Measurements from ENCODE around the gene CHST7.

CHST7 gene

DNA sequence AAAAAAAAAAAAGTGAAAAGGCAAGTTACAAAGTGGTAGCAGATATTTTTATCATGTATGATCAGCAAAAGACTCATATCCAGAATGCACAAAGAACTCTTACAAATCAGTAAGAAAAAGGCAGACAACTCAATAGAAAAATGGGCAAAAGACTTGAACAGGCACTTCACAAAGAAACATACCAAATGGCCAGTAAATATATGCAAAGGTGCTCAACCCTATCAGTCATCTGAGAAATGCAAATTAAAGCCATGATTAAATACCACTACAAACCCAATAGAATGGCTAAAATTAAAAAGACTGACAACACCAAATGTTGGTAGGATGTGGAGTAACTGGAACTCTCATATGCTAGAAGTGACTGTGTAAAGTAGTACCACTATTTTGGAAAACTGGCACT, 45.4 kb downstream of the CHST7 start:
- in situ Hi-C loops (cut with HindIII; ENCODE audit: low sequenced_read_pairs): no loop called here
- no peak for DNase-seq (ENCODE audit: low read depth)
- no peak overlapping the region for H3K4me3 ChIP-seq (ENCODE audit: low read depth, low read length)
- TF ChIP-seq, protein P1, sequence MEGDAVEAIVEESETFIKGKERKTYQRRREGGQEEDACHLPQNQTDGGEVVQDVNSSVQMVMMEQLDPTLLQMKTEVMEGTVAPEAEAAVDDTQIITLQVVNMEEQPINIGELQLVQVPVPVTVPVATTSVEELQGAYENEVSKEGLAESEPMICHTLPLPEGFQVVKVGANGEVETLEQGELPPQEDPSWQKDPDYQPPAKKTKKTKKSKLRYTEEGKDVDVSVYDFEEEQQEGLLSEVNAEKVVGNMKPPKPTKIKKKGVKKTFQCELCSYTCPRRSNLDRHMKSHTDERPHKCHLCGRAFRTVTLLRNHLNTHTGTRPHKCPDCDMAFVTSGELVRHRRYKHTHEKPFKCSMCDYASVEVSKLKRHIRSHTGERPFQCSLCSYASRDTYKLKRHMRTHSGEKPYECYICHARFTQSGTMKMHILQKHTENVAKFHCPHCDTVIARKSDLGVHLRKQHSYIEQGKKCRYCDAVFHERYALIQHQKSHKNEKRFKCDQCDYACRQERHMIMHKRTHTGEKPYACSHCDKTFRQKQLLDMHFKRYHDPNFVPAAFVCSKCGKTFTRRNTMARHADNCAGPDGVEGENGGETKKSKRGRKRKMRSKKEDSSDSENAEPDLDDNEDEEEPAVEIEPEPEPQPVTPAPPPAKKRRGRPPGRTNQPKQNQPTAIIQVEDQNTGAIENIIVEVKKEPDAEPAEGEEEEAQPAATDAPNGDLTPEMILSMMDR (IDR thresholded peaks at IDR 0.05; ENCODE audit: low read depth, low read length, missing control alignments): no peak

DNA sequence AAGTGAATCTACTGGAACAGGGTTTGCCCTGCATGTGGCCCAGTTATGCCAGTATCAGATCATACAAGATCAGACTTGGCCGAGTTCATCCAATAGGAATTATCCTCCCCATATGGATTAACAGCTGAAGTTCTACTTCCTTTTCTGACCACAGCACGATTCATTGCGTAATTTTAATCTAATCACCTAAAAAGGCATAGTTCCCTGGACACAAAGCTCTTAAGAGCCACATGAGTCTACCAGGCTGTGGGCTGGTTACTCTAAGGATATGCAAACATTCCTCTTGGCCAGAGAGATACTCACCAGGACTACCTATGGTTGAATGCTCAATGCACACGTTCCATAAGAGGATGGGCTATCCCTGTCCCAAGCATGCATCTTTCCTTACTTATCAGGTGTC, 46.9 kb downstream of the CHST7 start:
- no peak for DNase-seq (ENCODE audit: low read depth)
- TF ChIP-seq, protein P1 (IDR thresholded peaks at IDR 0.05; ENCODE audit: low read depth, low read length, missing control alignments): no peak
- no peak overlapping the region for H3K4me3 ChIP-seq (ENCODE audit: low read depth, low read length)
- in situ Hi-C loops (cut with HindIII; ENCODE audit: low sequenced_read_pairs): no loop called here

DNA sequence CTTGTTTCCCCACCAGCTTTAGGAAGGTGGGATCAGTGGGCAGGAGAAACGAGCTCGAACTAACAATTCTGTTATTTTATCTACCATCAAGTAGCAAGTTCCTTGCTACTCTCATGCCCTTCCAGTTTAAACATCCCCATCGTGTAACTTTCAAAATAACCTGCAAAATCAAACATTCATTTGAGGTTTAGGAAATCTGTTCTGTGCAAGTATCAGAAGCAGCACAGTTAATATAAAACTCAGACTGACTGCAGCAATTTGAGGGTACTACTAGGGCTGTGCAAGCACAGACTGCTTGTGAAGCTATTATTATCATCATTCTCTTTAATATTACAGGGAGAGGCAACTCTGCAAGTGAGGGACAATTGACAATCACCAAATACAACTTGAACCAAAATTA, 48.0 kb downstream of the CHST7 start:
- in situ Hi-C loops (cut with HindIII; ENCODE audit: low sequenced_read_pairs): no loop called here
- TF ChIP-seq, protein P1 (IDR thresholded peaks at IDR 0.05; ENCODE audit: low read depth, low read length, missing control alignments): no peak
- no peak overlapping the region for H3K4me3 ChIP-seq (ENCODE audit: low read depth, low read length)
- no peak for DNase-seq (ENCODE audit: low read depth)

DNA sequence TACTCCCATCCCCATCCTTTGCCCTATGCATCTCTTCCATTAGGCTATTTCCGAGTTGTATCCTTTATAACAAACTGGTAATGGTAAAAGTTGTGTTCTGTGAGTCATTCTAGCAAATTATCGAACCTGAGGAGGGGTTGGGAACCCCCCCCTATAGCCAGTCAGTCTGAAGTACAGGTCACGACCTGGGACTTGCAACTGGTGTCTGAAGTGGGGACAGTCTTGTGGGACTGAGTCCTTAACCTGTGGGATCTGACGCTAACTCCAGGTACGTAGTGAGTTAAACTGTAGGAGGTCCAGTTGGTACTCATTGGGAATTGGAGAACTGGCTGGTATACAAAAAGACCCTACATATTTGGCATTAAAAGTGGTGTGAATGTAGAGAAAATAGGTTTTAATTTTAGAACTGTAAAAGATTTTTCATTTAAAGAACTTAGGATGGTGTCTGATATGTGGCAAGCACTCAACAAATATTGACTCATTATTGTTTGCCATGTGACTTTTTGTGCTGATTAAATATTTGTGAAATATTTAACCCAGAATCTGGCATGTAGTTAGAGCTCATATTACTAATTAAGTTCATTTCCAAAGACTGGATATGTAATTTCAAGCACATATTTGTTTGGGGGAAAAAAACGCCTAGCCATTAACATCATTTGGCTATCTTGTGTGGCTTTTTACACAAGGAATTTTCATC, 50.7 kb downstream of the CHST7 start:
- no peak for DNase-seq (ENCODE audit: low read depth)
- in situ Hi-C loops (cut with HindIII; ENCODE audit: low sequenced_read_pairs): no loop called here
- TF ChIP-seq, protein P1 (IDR thresholded peaks at IDR 0.05; ENCODE audit: low read depth, low read length, missing control alignments): no peak
- H3K4me3 ChIP-seq (ENCODE audit: low read depth, low read length): no peak overlapping the region

DNA sequence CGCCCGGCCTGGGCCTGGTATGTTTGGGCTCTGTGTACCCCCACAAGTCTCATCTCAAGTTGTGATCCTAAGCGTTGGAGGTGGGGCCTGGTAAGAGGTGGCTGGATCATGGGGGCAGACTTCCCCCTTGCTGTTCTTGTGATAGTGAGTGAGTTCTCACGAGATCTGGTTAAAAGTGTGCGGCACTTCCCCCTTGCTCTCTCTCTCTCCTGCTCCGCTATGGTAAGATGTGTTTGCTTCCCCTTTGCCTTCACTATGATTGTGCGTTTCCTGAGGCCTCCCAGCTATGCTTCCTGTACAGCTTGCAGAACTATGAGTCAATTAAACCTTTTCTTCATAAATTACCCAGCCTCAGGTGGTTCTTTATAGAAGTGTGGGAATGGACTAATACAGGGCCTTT, 53.0 kb downstream of the CHST7 start:
- DNase-seq (ENCODE audit: low read depth): no peak
- in situ Hi-C loops (cut with HindIII; ENCODE audit: low sequenced_read_pairs): no loop called here
- H3K4me3 ChIP-seq (ENCODE audit: low read depth, low read length): no peak overlapping the region
- TF ChIP-seq, protein P1 (IDR thresholded peaks at IDR 0.05; ENCODE audit: low read depth, low read length, missing control alignments): no peak

DNA sequence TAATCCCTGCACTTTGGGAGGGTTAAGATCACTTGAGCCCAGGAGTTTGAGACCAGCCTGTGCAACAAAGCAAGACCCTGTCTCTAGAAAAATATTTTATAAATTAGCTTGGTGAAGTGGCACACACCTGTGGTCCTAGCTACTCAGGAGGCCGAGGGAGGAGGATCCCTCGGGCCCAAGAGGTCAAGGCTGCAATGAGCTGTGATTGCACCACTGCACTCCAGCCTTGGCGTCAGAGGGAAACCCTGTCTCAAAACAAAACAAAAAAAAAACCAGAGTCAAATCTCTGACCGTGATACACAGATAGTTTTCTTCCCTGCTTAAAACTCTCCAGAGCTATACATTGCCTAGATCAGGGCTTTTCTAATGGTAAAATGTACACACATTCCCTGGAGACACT, 53.5 kb downstream of the CHST7 start:
- TF ChIP-seq, protein P1 (IDR thresholded peaks at IDR 0.05; ENCODE audit: low read depth, low read length, missing control alignments): no peak
- no peak overlapping the region for H3K4me3 ChIP-seq (ENCODE audit: low read depth, low read length)
- in situ Hi-C loops (cut with HindIII; ENCODE audit: low sequenced_read_pairs): no loop called here

More for the DNA sequence above, 53.5 kb downstream of the CHST7 start:
- no peak for DNase-seq (ENCODE audit: low read depth)

Measured in astrocyte of the cerebellum (primary cell).